ENCODE measurements around the gene C4BPA. TPM values are rescaled to one million over a fixed set of nuclear protein-coding genes. Genes with fewer than 3 reads are reported as not detected.

C4BPA gene
- total and polyA plus RNA-seq, 2 of the 8 experiments (the other 6 are each of a cell fraction or from before 2014, with no cell fraction given) = not detected

GRCh38 chr1:207073906-207074820, 29.9 kb upstream of the C4BPA start (continued):
- TF ChIP-seq CHD7 (IDR thresholded peaks at IDR 0.05; ENCODE audit: insufficient replicate concordance, low read length) (no peak), SP1 (IDR thresholded peaks at IDR 0.05; ENCODE audit: low read depth, low read length) (no peak), TEAD4 (IDR thresholded peaks at IDR 0.05; ENCODE audit: low read depth, low read length) (no peak), BCL11A (IDR thresholded peaks at IDR 0.05; ENCODE audit: low read depth in 2 of 2, low read length in 2 of 2) (no peak), YY1 (IDR thresholded peaks at IDR 0.05; ENCODE audit: low read depth, low read length) (no peak), SP2 (IDR thresholded peaks at IDR 0.05; ENCODE audit: low read length) (no peak)
- TF ChIP-seq, protein P1, sequence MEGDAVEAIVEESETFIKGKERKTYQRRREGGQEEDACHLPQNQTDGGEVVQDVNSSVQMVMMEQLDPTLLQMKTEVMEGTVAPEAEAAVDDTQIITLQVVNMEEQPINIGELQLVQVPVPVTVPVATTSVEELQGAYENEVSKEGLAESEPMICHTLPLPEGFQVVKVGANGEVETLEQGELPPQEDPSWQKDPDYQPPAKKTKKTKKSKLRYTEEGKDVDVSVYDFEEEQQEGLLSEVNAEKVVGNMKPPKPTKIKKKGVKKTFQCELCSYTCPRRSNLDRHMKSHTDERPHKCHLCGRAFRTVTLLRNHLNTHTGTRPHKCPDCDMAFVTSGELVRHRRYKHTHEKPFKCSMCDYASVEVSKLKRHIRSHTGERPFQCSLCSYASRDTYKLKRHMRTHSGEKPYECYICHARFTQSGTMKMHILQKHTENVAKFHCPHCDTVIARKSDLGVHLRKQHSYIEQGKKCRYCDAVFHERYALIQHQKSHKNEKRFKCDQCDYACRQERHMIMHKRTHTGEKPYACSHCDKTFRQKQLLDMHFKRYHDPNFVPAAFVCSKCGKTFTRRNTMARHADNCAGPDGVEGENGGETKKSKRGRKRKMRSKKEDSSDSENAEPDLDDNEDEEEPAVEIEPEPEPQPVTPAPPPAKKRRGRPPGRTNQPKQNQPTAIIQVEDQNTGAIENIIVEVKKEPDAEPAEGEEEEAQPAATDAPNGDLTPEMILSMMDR (IDR thresholded peaks at IDR 0.05; ENCODE audit: control extremely low read depth in 1 of 3, insufficient read depth in 1 of 3, low read depth in 1 of 3, low read length in 3 of 3) = no peak
